Fibroblast of lung (primary cell): Measurements from ENCODE around the gene C1QTNF9. TPM values are rescaled to one million over a fixed set of nuclear protein-coding genes. Genes with fewer than 3 reads are reported as not detected.

ENCODE experiments used
- DNase-seq, 2 donors: peaks; one replicate each; pipeline versions ENCODE4 v3.0.0 to v3.0.0-alpha.2; 2010; ENCODE audit warnings: low read depth in 2 of 2
- H2AFZ ChIP-seq: 2 replicates; pipeline ENCODE4 v1.5.1; 2012; ENCODE audit warnings: low read length, control low read depth, inconsistent platforms
- H3K27ac ChIP-seq: 2 replicates; pipeline ENCODE4 v1.5.1; 2011; ENCODE audit warnings: low read length, control low read depth; ENCODE audit not compliant: insufficient read depth
- H3K27me3 ChIP-seq: 2 replicates; pipeline ENCODE4 v1.5.1; 2011; ENCODE audit warnings: mild to moderate bottlenecking, low read length; ENCODE audit not compliant: control insufficient read depth, insufficient read depth
- H3K36me3 ChIP-seq: 2 replicates; pipeline ENCODE4 v1.5.1; 2011; ENCODE audit warnings: low read length; ENCODE audit not compliant: control insufficient read depth, insufficient read depth
- H3K4me1 ChIP-seq: 2 replicates; pipeline ENCODE4 v1.5.1; 2011; ENCODE audit warnings: low read length; ENCODE audit not compliant: control insufficient read depth, insufficient read depth; ENCODE audit errors: extremely low read depth
- H3K4me2 ChIP-seq: 2 replicates; pipeline ENCODE4 v1.5.1; 2011; ENCODE audit warnings: low read length, control low read depth; ENCODE audit not compliant: insufficient read depth; ENCODE audit errors: extremely low read depth
- H3K4me3 ChIP-seq, 4 experiments: fragments of 200-600 bp in 1 of 4; sonication (generic) in 1 of 4; replicated peaks in 1 of 4; 2 replicates each; pipeline ENCODE4 v1.5.1; 2011 to 2016; ENCODE audit warnings: low read length in 4 of 4, low read depth in 3 of 4, mild to moderate bottlenecking in 3 of 4, control low read depth in 2 of 4, inconsistent platforms in 1 of 4, mixed read lengths in 1 of 4; ENCODE audit not compliant: insufficient read depth in 1 of 4; ENCODE audit errors: control extremely low read depth in 1 of 4
- H3K79me2 ChIP-seq: 2 replicates; pipeline ENCODE4 v1.5.1; 2012; ENCODE audit warnings: mild to moderate bottlenecking, low read length, inconsistent platforms; ENCODE audit not compliant: control insufficient read depth, insufficient read depth
- H3K9ac ChIP-seq: 2 replicates; pipeline ENCODE4 v1.5.1; 2011; ENCODE audit warnings: mild to moderate bottlenecking, low read length, control low read depth; ENCODE audit not compliant: insufficient read depth
- H3K9me3 ChIP-seq: 2 replicates; pipeline ENCODE4 v1.5.1; 2012; ENCODE audit warnings: low read depth, low read length; ENCODE audit not compliant: control insufficient read depth, insufficient read depth
- H4K20me1 ChIP-seq: 2 replicates; pipeline ENCODE4 v1.5.1; 2011; ENCODE audit warnings: low read length; ENCODE audit not compliant: control insufficient read depth, insufficient read depth; ENCODE audit errors: extremely low read depth
- CTCF ChIP-seq, 2 donors: IDR thresholded peaks in 1 of 2; conservative IDR thresholded peaks in 1 of 2; 1 replicate in 1 of 2; 2 replicates in 1 of 2; pipeline ENCODE4 v1.5.1; 2011 to 2012; ENCODE audit warnings: low read length in 2 of 2, control low read depth in 1 of 2, inconsistent platforms in 1 of 2, low read depth in 1 of 2, mild to moderate bottlenecking in 1 of 2
- EZH2 ChIP-seq: IDR thresholded peaks from 2 replicates; pipeline ENCODE4 v1.5.1; 2012; ENCODE audit warnings: low read length, control low read depth, mild to moderate bottlenecking; ENCODE audit errors: missing control alignments
- polyA plus RNA-seq, 2 donors: library from polyadenylated mRNA; depleted of rRNA in 1 of 2; stranded (reverse) in 1 of 2; unstranded in 1 of 2; fragments of >200 nt; gene quantifications; 2 replicates each; pipeline ENCODE4 v1.2.1, GENCODE V29; 2011 to 2012; ENCODE audit warnings: missing spikeins in 1 of 2
- total RNA-seq: library from RNA; depleted of rRNA; stranded (reverse); fragments of >200 nt; gene quantifications from 2 replicates; pipeline ENCODE4 v1.2.1, GENCODE V29; 2014

Gene C1QTNF9
- total and polyA plus RNA-seq, 2 donors (not counting 1 experiment from before 2014, with no cell fraction given) = 0.51 TPM; not detected in 1

- Histone ChIP-seq H3K79me2 (no peaks in the 10 kb centered on the region), H3K4me3 (no peak overlapping the region), H3K9ac (no peak overlapping the region), H3K9me3 (no peaks in the 10 kb centered on the region), H4K20me1 (no peaks in the 10 kb centered on the region), H3K4me1 (no peaks in the 10 kb centered on the region), H3K36me3 (no peaks in the 10 kb centered on the region), H2AFZ (no peak overlapping the region), H3K27me3 (no peaks in the 10 kb centered on the region), H3K27ac (no peak overlapping the region), H3K4me2 (no peak overlapping the region)
- DNase-seq = no peak
- no peak for TF ChIP-seq EZH2
- no peak for TF ChIP-seq CTCF (conservative IDR thresholded peaks at IDR 0.05 in 1 of 2, IDR thresholded peaks at IDR 0.05 in 1 of 2; ENCODE audit: low read depth in 1 of 2, low read length in 2 of 2)
Measured at GRCh38 chr13:24340608-24340955, 31.2 kb downstream of the C1QTNF9 start.

GRCh38 chr13:24341439-24341838, 32.1 kb downstream of the C1QTNF9 start:
- no peak overlapping the region for H2AFZ ChIP-seq
- H3K27ac ChIP-seq = no peak overlapping the region
- no peaks in the 10 kb centered on the region for H3K79me2 ChIP-seq
- no peak overlapping the region for H3K4me3 ChIP-seq
- DNase-seq = peak in 1 of 2 donors; percentile 7
- no peak overlapping the region for H3K9ac ChIP-seq
- H3K27me3 ChIP-seq = no peaks in the 10 kb centered on the region
- H3K4me1 ChIP-seq = no peaks in the 10 kb centered on the region
- H4K20me1 ChIP-seq = no peaks in the 10 kb centered on the region
- no peaks in the 10 kb centered on the region for H3K9me3 ChIP-seq
- no peaks in the 10 kb centered on the region for H3K36me3 ChIP-seq
- no peak overlapping the region for H3K4me2 ChIP-seq
- TF ChIP-seq CTCF (conservative IDR thresholded peaks at IDR 0.05 in 1 of 2, IDR thresholded peaks at IDR 0.05 in 1 of 2; ENCODE audit: low read depth in 1 of 2, low read length in 2 of 2) (no peak), EZH2 (no peak)

- H4K20me1 ChIP-seq = no peaks in the 10 kb centered on the region
- H3K79me2 ChIP-seq = no peaks in the 10 kb centered on the region
- DNase-seq = no peak
- no peak overlapping the region for H3K4me2 ChIP-seq
- no peaks in the 10 kb centered on the region for H3K9me3 ChIP-seq
- H3K36me3 ChIP-seq = no peaks in the 10 kb centered on the region
- no peak overlapping the region for H3K4me3 ChIP-seq
- no peaks in the 10 kb centered on the region for H3K4me1 ChIP-seq
- H3K9ac ChIP-seq = no peak overlapping the region
- H3K27ac ChIP-seq = no peak overlapping the region
- H3K27me3 ChIP-seq = no peaks in the 10 kb centered on the region
- no peak overlapping the region for H2AFZ ChIP-seq
- no peak for TF ChIP-seq CTCF (conservative IDR thresholded peaks at IDR 0.05 in 1 of 2, IDR thresholded peaks at IDR 0.05 in 1 of 2; ENCODE audit: low read depth in 1 of 2, low read length in 2 of 2)
- TF ChIP-seq EZH2 = no peak
Measured at GRCh38 chr13:24348385-24348784, 39.0 kb downstream of the C1QTNF9 start.
